ENCODE data around the gene TNIK.

Gene TNIK

GRCh38 chr3:171407759-171408158 is 52.4 kb downstream of the TNIK start:
- H3K27ac ChIP-seq (ENCODE audit: low read length): no peak overlapping the region
- no peaks in the 10 kb centered on the region for H3K36me3 ChIP-seq (replicated peaks; ENCODE audit: low read depth, low read length)
- peaks cover 45% of the 10 kb centered on the region; the same call in 1 of the 2 replicates for H4K20me1 ChIP-seq (ENCODE audit: insufficient read depth, low read length)
- no peak overlapping the region for H2AFZ ChIP-seq (ENCODE audit: low read depth, low read length)
- H3K27me3 ChIP-seq (ENCODE audit: low read depth, low read length): no peaks in the 10 kb centered on the region
- H3K4me3 ChIP-seq (ENCODE audit: low read length): no peak overlapping the region
- TF ChIP-seq EZH2phosphoT487 (IDR thresholded peaks at IDR 0.05; ENCODE audit: low read depth) (no peak), CTCF (IDR thresholded peaks at IDR 0.05; ENCODE audit: low read depth, low read length) (no peak)
- no peak overlapping the region for H3K4me2 ChIP-seq (ENCODE audit: low read length)
- H3K9ac ChIP-seq (ENCODE audit: low read length): no peak overlapping the region
- no peaks in the 10 kb centered on the region for H3K4me1 ChIP-seq (ENCODE audit: low read length)
- peaks cover 45% of the 10 kb centered on the region for H3K79me2 ChIP-seq (ENCODE audit: low read length)
- no peaks in the 10 kb centered on the region for H3K9me3 ChIP-seq (ENCODE audit: insufficient read depth, low read length)

GRCh38 chr3:171404376-171404967 is 55.7 kb downstream of the TNIK start:
- H3K4me2 ChIP-seq (ENCODE audit: low read length): no peak overlapping the region
- no peaks in the 10 kb centered on the region for H3K9me3 ChIP-seq (ENCODE audit: insufficient read depth, low read length)
- no peak for TF ChIP-seq EZH2phosphoT487 (IDR thresholded peaks at IDR 0.05; ENCODE audit: low read depth)
- TF ChIP-seq CTCF (IDR thresholded peaks at IDR 0.05; ENCODE audit: low read depth, low read length): no peak

GRCh38 chr3:171402281-171402680 is 57.9 kb downstream of the TNIK start:
- Histone ChIP-seq H3K27me3 (ENCODE audit: low read depth, low read length) (no peaks in the 10 kb centered on the region), H4K20me1 (ENCODE audit: insufficient read depth, low read length) (peaks cover 31% of the 10 kb centered on the region; the same call in 1 of the 2 replicates), H2AFZ (ENCODE audit: low read depth, low read length) (no peak overlapping the region), H3K4me2 (ENCODE audit: low read length) (no peak overlapping the region), H3K4me1 (ENCODE audit: low read length) (no peaks in the 10 kb centered on the region), H3K9ac (ENCODE audit: low read length) (no peak overlapping the region), H3K79me2 (ENCODE audit: low read length) (peaks cover 62% of the 10 kb centered on the region), H3K9me3 (ENCODE audit: insufficient read depth, low read length) (no peaks in the 10 kb centered on the region), H3K36me3 (replicated peaks; ENCODE audit: low read depth, low read length) (peaks cover under 1% of the 10 kb centered on the region), H3K4me3 (ENCODE audit: low read length) (no peak overlapping the region), H3K27ac (ENCODE audit: low read length) (no peak overlapping the region)
- TF ChIP-seq CTCF (IDR thresholded peaks at IDR 0.05; ENCODE audit: low read depth, low read length) (no peak), EZH2phosphoT487 (IDR thresholded peaks at IDR 0.05; ENCODE audit: low read depth) (no peak)

More at GRCh38 chr3:171404376-171404967, 55.7 kb downstream of the TNIK start:
- Histone ChIP-seq H2AFZ (ENCODE audit: low read depth, low read length) (no peak overlapping the region), H3K79me2 (ENCODE audit: low read length) (peaks cover 58% of the 10 kb centered on the region), H3K36me3 (replicated peaks; ENCODE audit: low read depth, low read length) (no peaks in the 10 kb centered on the region), H3K27me3 (ENCODE audit: low read depth, low read length) (no peaks in the 10 kb centered on the region), H3K9ac (ENCODE audit: low read length) (no peak overlapping the region), H4K20me1 (ENCODE audit: insufficient read depth, low read length) (peaks cover 34% of the 10 kb centered on the region; the same call in 1 of the 2 replicates), H3K27ac (ENCODE audit: low read length) (no peak overlapping the region), H3K4me3 (ENCODE audit: low read length) (no peak overlapping the region), H3K4me1 (ENCODE audit: low read length) (no peaks in the 10 kb centered on the region)

- TF ChIP-seq EZH2phosphoT487 (IDR thresholded peaks at IDR 0.05; ENCODE audit: low read depth) (no peak), CTCF (IDR thresholded peaks at IDR 0.05; ENCODE audit: low read depth, low read length) (no peak)
- H3K4me3 ChIP-seq (ENCODE audit: low read length): no peak overlapping the region
- H3K4me2 ChIP-seq (ENCODE audit: low read length): no peak overlapping the region
- peaks cover 31% of the 10 kb centered on the region; the same call in 1 of the 2 replicates for H4K20me1 ChIP-seq (ENCODE audit: insufficient read depth, low read length)
- H3K9ac ChIP-seq (ENCODE audit: low read length): no peak overlapping the region
- no peak overlapping the region for H2AFZ ChIP-seq (ENCODE audit: low read depth, low read length)
- no peaks in the 10 kb centered on the region for H3K27me3 ChIP-seq (ENCODE audit: low read depth, low read length)
- H3K9me3 ChIP-seq (ENCODE audit: insufficient read depth, low read length): no peaks in the 10 kb centered on the region
- peaks cover 2% of the 10 kb centered on the region for H3K36me3 ChIP-seq (replicated peaks; ENCODE audit: low read depth, low read length)
- H3K27ac ChIP-seq (ENCODE audit: low read length): no peak overlapping the region
- no peaks in the 10 kb centered on the region for H3K4me1 ChIP-seq (ENCODE audit: low read length)
- H3K79me2 ChIP-seq (ENCODE audit: low read length): peaks cover 60% of the 10 kb centered on the region
Observed at GRCh38 chr3:171401432-171401831, 58.8 kb downstream of the TNIK start.
